Endodermal cell (in vitro differentiated cells): ENCODE measurements around the gene SUCLG2. TPM values are rescaled to one million over a fixed set of nuclear protein-coding genes. Genes with fewer than 3 reads are reported as not detected.

ENCODE experiments used
- DNase-seq: peaks from one replicate; pipeline ENCODE4 v3.0.0-alpha.2; 2017
- H3K27ac ChIP-seq: 2 replicates; pipeline ENCODE4 v1.5.1; 2013; ENCODE audit warnings: mild to moderate bottlenecking, low read depth, low read length, moderate library complexity
- H3K27me3 ChIP-seq: 2 replicates; pipeline ENCODE4 v1.6.1; 2013; ENCODE audit warnings: mild to moderate bottlenecking, low read length, moderate library complexity; ENCODE audit not compliant: insufficient read depth, control insufficient read depth, poor library complexity, severe bottlenecking
- H3K36me3 ChIP-seq: 2 replicates; pipeline ENCODE4 v1.7.0; 2013; ENCODE audit warnings: mild to moderate bottlenecking, low read length, moderate library complexity; ENCODE audit not compliant: control insufficient read depth, insufficient read depth
- H3K4me1 ChIP-seq: one replicate; pipeline ENCODE4 v1.7.0; 2013; ENCODE audit warnings: low read length; ENCODE audit not compliant: control insufficient read depth, insufficient read depth
- H3K4me3 ChIP-seq: 2 replicates; pipeline ENCODE4 v1.5.1; 2013; ENCODE audit warnings: mild to moderate bottlenecking, low read length, moderate library complexity
- H3K9ac ChIP-seq: 2 replicates; pipeline ENCODE4 v1.6.1; 2013; ENCODE audit warnings: mild to moderate bottlenecking, low read length, moderate library complexity; ENCODE audit not compliant: poor library complexity, severe bottlenecking; ENCODE audit errors: extremely low read depth
- H3K9me3 ChIP-seq: 2 replicates; pipeline ENCODE4 v1.6.1; 2013; ENCODE audit warnings: mild to moderate bottlenecking, low read length, moderate library complexity; ENCODE audit not compliant: control insufficient read depth
- H3K27ac Mint-ChIP-seq: 2 replicates; pipeline ENCODE4 v1.8.0; 2020; ENCODE audit warnings: mixed read lengths
- H3K27me3 Mint-ChIP-seq: 2 replicates; pipeline ENCODE4 v1.8.0; 2021; ENCODE audit warnings: mild to moderate bottlenecking, mixed read lengths; ENCODE audit not compliant: insufficient read depth
- H3K36me3 Mint-ChIP-seq: 2 replicates; pipeline ENCODE4 v1.8.0; 2020; ENCODE audit warnings: low read depth, mixed read lengths
- H3K4me1 Mint-ChIP-seq: 2 replicates; pipeline ENCODE4 v1.8.0; 2020; ENCODE audit warnings: mixed read lengths
- H3K4me3 Mint-ChIP-seq: 2 replicates; pipeline ENCODE4 v1.8.0; 2020; ENCODE audit warnings: mild to moderate bottlenecking, moderate library complexity, mixed read lengths
- H3K9me3 Mint-ChIP-seq: 2 replicates; pipeline ENCODE4 v1.8.0; 2020; ENCODE audit warnings: mild to moderate bottlenecking, mixed read lengths
- CTCF ChIP-seq: fragments of 200-600 bp; sonication (generic); conservative IDR thresholded peaks from 2 replicates; pipeline ENCODE4 v1.5.0; 2021; ENCODE audit warnings: antibody characterized with exemption, mild to moderate bottlenecking
- WGBS, 2 experiments: methylation state at CpG; one replicate each; pipeline versions ENCODE4 v1.1.5 to v1.1.7; 2013; ENCODE audit warnings: missing lambda C conversion rate in 2 of 2, mixed read lengths in 1 of 2; ENCODE audit not compliant: insufficient coverage in 1 of 2, insufficient read length in 1 of 2; 5-methylcytosine and 5-hydroxymethylcytosine counted together
- total RNA-seq, 2 donors: library from RNA; stranded (reverse); fragmentation: NEBNext Ultra II Directional in 1 of 2; extraction: Animal tissue kit (Norgen Biotek cat#: 25700) in 1 of 2; gene quantifications; 2 replicates in 1 of 2; 3 replicates in 1 of 2; pipeline ENCODE4 v1.2.1, GENCODE V29; 2021

The SUCLG2 gene
- total RNA-seq, 2 donors from 2014 or later: 42.4 to 57.3 TPM

- Histone ChIP-seq H3K36me3 (no peaks in the 10 kb centered on the region), H3K27ac (no peak overlapping the region), H3K9ac (no peak overlapping the region), H3K4me3 (no peak overlapping the region), H3K27me3 (no peaks in the 10 kb centered on the region), H3K9me3 (no peaks in the 10 kb centered on the region), H3K4me1 (no peaks in the 10 kb centered on the region)
- H3K9me3 Mint-ChIP-seq: no peaks in the 10 kb centered on the region
- H3K27ac Mint-ChIP-seq: no peak overlapping the region
- 10 to 23% methylated on average over 3 to 5 of the region's 5 CpGs for WGBS, 2 experiments
- no peak overlapping the region for H3K4me3 Mint-ChIP-seq
- H3K36me3 Mint-ChIP-seq: no peaks in the 10 kb centered on the region
- TF ChIP-seq CTCF: peak; percentile 77
- DNase-seq: peak; percentile 89
- peaks cover 3% of the 10 kb centered on the region for H3K4me1 Mint-ChIP-seq
- no peaks in the 10 kb centered on the region for H3K27me3 Mint-ChIP-seq
These were observed 296.6 kb downstream of the SUCLG2 start for GRCh38 chr3:67357610-67358458.

- H3K27ac ChIP-seq: no peak overlapping the region
- DNase-seq: no peak
- no peaks in the 10 kb centered on the region for H3K9me3 ChIP-seq
- H3K27ac Mint-ChIP-seq: no peak overlapping the region
- H3K36me3 ChIP-seq: no peaks in the 10 kb centered on the region
- no peak for TF ChIP-seq CTCF
- no peaks in the 10 kb centered on the region for H3K27me3 ChIP-seq
- no peaks in the 10 kb centered on the region for H3K9me3 Mint-ChIP-seq
- H3K4me3 ChIP-seq: no peak overlapping the region
- no peaks in the 10 kb centered on the region for H3K27me3 Mint-ChIP-seq
- H3K9ac ChIP-seq: no peak overlapping the region
- no peaks in the 10 kb centered on the region for H3K36me3 Mint-ChIP-seq
- no peaks in the 10 kb centered on the region for H3K4me1 ChIP-seq
- H3K4me1 Mint-ChIP-seq: no peaks in the 10 kb centered on the region
- no peak overlapping the region for H3K4me3 Mint-ChIP-seq
These were observed 304.7 kb downstream of the SUCLG2 start for GRCh38 chr3:67349551-67350174.

- no peaks in the 10 kb centered on the region for H3K27me3 Mint-ChIP-seq
- H3K36me3 Mint-ChIP-seq: no peaks in the 10 kb centered on the region
- no peak overlapping the region for H3K9ac ChIP-seq
- no peak overlapping the region for H3K27ac Mint-ChIP-seq
- H3K4me3 ChIP-seq: no peak overlapping the region
- no peak for DNase-seq
- no peaks in the 10 kb centered on the region for H3K9me3 ChIP-seq
- H3K27me3 ChIP-seq: no peaks in the 10 kb centered on the region
- H3K9me3 Mint-ChIP-seq: no peaks in the 10 kb centered on the region
- H3K27ac ChIP-seq: no peak overlapping the region
- no peak overlapping the region for H3K4me3 Mint-ChIP-seq
- no peaks in the 10 kb centered on the region for H3K4me1 ChIP-seq
- H3K36me3 ChIP-seq: no peaks in the 10 kb centered on the region
- no peak for TF ChIP-seq CTCF
- no peaks in the 10 kb centered on the region for H3K4me1 Mint-ChIP-seq
These were observed 308.3 kb downstream of the SUCLG2 start for GRCh38 chr3:67346081-67346480.
